ENCODE results near the gene PTCSC3.

The PTCSC3 gene

GRCh38 chr14:36181417-36181816 lies 4.9 kb upstream of the PTCSC3 start:
- TF ChIP-seq EZH2phosphoT487 (IDR thresholded peaks at IDR 0.05; ENCODE audit: borderline replicate concordance, low read length) (no peak), CTCF (IDR thresholded peaks at IDR 0.05; ENCODE audit: low read depth, low read length, poor library complexity, severe bottlenecking) (no peak)
- Histone ChIP-seq H3K36me3 (ENCODE audit: control insufficient read depth, low read length) (no peaks in the 10 kb centered on the region), H3K79me2 (ENCODE audit: control insufficient read depth, low read length) (no peaks in the 10 kb centered on the region), H3K27ac (ENCODE audit: low read depth, low read length) (no peak overlapping the region), H3K4me1 (ENCODE audit: control insufficient read depth, low read length) (no peaks in the 10 kb centered on the region), H3K27me3 (ENCODE audit: control insufficient read depth, low read length) (no peaks in the 10 kb centered on the region), H3K9me2 (replicated peaks; ENCODE audit: control insufficient read depth, low read length) (no peaks in the 10 kb centered on the region; the same call in 1 of the 2 replicates), H4K20me1 (ENCODE audit: control insufficient read depth, insufficient read depth, low read depth, low read length) (no peaks in the 10 kb centered on the region), H3K9me3 (ENCODE audit: control insufficient read depth, insufficient read depth, low read length) (no peaks in the 10 kb centered on the region), H3K4me3 (ENCODE audit: low read length) (no peak overlapping the region), H3K4me2 (ENCODE audit: low read length) (no peak overlapping the region), H3F3A (ENCODE audit: control insufficient read depth, insufficient read depth) (no peaks in the 10 kb centered on the region)

GRCh38 chr14:36177489-36177888 lies 967 bp upstream of the PTCSC3 start:
- Histone ChIP-seq H3K36me3 (ENCODE audit: control insufficient read depth, low read length) (no peaks in the 10 kb centered on the region), H3K9me2 (replicated peaks; ENCODE audit: control insufficient read depth, low read length) (no peaks in the 10 kb centered on the region; the same call in 1 of the 2 replicates), H4K20me1 (ENCODE audit: control insufficient read depth, insufficient read depth, low read depth, low read length) (no peaks in the 10 kb centered on the region), H3K79me2 (ENCODE audit: control insufficient read depth, low read length) (no peaks in the 10 kb centered on the region), H3K27ac (ENCODE audit: low read depth, low read length) (no peak overlapping the region), H3F3A (ENCODE audit: control insufficient read depth, insufficient read depth) (no peaks in the 10 kb centered on the region), H3K9me3 (ENCODE audit: control insufficient read depth, insufficient read depth, low read length) (no peaks in the 10 kb centered on the region), H3K4me3 (ENCODE audit: low read length) (no peak overlapping the region), H3K4me2 (ENCODE audit: low read length) (no peak overlapping the region), H3K27me3 (ENCODE audit: control insufficient read depth, low read length) (no peaks in the 10 kb centered on the region), H3K4me1 (ENCODE audit: control insufficient read depth, low read length) (no peaks in the 10 kb centered on the region)
- TF ChIP-seq EZH2phosphoT487 (IDR thresholded peaks at IDR 0.05; ENCODE audit: borderline replicate concordance, low read length) (no peak), CTCF (IDR thresholded peaks at IDR 0.05; ENCODE audit: low read depth, low read length, poor library complexity, severe bottlenecking) (no peak)

- Histone ChIP-seq H3K9me3 (ENCODE audit: control insufficient read depth, insufficient read depth, low read length) (no peaks in the 10 kb centered on the region), H3K4me3 (ENCODE audit: low read length) (no peak overlapping the region), H4K20me1 (ENCODE audit: control insufficient read depth, insufficient read depth, low read depth, low read length) (no peaks in the 10 kb centered on the region), H3K4me2 (ENCODE audit: low read length) (no peak overlapping the region), H3F3A (ENCODE audit: control insufficient read depth, insufficient read depth) (no peaks in the 10 kb centered on the region), H3K9me2 (replicated peaks; ENCODE audit: control insufficient read depth, low read length) (no peaks in the 10 kb centered on the region; the same call in 1 of the 2 replicates), H3K36me3 (ENCODE audit: control insufficient read depth, low read length) (no peaks in the 10 kb centered on the region), H3K27me3 (ENCODE audit: control insufficient read depth, low read length) (no peaks in the 10 kb centered on the region), H3K27ac (ENCODE audit: low read depth, low read length) (no peak overlapping the region), H3K79me2 (ENCODE audit: control insufficient read depth, low read length) (no peaks in the 10 kb centered on the region), H3K4me1 (ENCODE audit: control insufficient read depth, low read length) (no peaks in the 10 kb centered on the region)
- no peak for TF ChIP-seq CTCF (IDR thresholded peaks at IDR 0.05; ENCODE audit: low read depth, low read length, poor library complexity, severe bottlenecking)
- no peak for TF ChIP-seq EZH2phosphoT487 (IDR thresholded peaks at IDR 0.05; ENCODE audit: borderline replicate concordance, low read length)
Observed at GRCh38 chr14:36174767-36175424, 1.6 kb downstream of the PTCSC3 start.

Measured in DOHH2 (cell line).